ENCODE results near the gene SORCS1. TPM values are rescaled to one million over a fixed set of nuclear protein-coding genes. Genes with fewer than 3 reads are reported as not detected.

The SORCS1 gene
- total RNA-seq, 1 experiment from 2014 or later: not detected

DNA sequence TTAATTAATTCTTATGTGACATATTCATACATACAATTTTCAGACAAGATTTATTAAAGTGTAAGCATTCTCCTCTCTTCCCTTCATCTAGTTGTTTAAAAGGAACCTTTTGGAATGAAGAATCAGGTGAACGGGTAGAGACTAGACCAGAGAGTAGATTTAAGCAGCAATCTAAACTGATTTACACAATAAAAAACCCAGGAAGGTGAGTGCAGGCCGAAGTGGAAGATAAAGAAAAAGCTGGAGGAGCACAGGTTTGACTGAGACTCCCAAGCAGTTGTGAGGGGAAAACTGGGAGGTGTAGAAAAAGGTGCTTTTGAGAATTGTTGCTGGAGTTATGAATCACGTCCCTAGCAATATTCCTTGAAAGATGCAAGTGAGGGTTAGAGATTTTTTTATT lies 601.1 kb downstream of the SORCS1 start:
- no peaks in the 10 kb centered on the region for H3K9me2 ChIP-seq (ENCODE audit: insufficient read depth)
- no TSS peak for BruUV-seq (replicated peaks)
- no peaks in the 10 kb centered on the region for H3K27me3 ChIP-seq (ENCODE audit: insufficient read depth, low read depth)
- H3K27ac ChIP-seq: no peak overlapping the region
- no peaks in the 10 kb centered on the region for H3K79me2 ChIP-seq (ENCODE audit: low read depth)
- no peak overlapping the region for H3K4me2 ChIP-seq
- H3K4me3 ChIP-seq: no peak overlapping the region
- no peak overlapping the region for H2AFZ ChIP-seq
- TF ChIP-seq, protein P1, sequence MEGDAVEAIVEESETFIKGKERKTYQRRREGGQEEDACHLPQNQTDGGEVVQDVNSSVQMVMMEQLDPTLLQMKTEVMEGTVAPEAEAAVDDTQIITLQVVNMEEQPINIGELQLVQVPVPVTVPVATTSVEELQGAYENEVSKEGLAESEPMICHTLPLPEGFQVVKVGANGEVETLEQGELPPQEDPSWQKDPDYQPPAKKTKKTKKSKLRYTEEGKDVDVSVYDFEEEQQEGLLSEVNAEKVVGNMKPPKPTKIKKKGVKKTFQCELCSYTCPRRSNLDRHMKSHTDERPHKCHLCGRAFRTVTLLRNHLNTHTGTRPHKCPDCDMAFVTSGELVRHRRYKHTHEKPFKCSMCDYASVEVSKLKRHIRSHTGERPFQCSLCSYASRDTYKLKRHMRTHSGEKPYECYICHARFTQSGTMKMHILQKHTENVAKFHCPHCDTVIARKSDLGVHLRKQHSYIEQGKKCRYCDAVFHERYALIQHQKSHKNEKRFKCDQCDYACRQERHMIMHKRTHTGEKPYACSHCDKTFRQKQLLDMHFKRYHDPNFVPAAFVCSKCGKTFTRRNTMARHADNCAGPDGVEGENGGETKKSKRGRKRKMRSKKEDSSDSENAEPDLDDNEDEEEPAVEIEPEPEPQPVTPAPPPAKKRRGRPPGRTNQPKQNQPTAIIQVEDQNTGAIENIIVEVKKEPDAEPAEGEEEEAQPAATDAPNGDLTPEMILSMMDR (conservative IDR thresholded peaks at IDR 0.05): no peak
- no peak for TF ChIP-seq EZH2 (IDR thresholded peaks at IDR 0.05; ENCODE audit: low read depth)
- DNase-seq: no peak
- no peaks in the 10 kb centered on the region for H4K20me1 ChIP-seq (ENCODE audit: insufficient read depth)
- intact Hi-C loops (cut with micrococcal nuclease; ENCODE audit: unreplicated experiment): no loop called here
- H3K36me3 ChIP-seq (ENCODE audit: low read depth): no peaks in the 10 kb centered on the region
- ChIA-PET POLR2A (ENCODE audit: unreplicated experiment) (no interaction called here), CTCF (no interaction called here)
- H3F3A ChIP-seq (ENCODE audit: insufficient read depth, low read depth): no peaks in the 10 kb centered on the region
- no peaks in the 10 kb centered on the region for H3K4me1 ChIP-seq (replicated peaks; ENCODE audit: insufficient read depth)
- H3K9me3 ChIP-seq (ENCODE audit: insufficient read depth, low read depth): no peaks in the 10 kb centered on the region

DNA sequence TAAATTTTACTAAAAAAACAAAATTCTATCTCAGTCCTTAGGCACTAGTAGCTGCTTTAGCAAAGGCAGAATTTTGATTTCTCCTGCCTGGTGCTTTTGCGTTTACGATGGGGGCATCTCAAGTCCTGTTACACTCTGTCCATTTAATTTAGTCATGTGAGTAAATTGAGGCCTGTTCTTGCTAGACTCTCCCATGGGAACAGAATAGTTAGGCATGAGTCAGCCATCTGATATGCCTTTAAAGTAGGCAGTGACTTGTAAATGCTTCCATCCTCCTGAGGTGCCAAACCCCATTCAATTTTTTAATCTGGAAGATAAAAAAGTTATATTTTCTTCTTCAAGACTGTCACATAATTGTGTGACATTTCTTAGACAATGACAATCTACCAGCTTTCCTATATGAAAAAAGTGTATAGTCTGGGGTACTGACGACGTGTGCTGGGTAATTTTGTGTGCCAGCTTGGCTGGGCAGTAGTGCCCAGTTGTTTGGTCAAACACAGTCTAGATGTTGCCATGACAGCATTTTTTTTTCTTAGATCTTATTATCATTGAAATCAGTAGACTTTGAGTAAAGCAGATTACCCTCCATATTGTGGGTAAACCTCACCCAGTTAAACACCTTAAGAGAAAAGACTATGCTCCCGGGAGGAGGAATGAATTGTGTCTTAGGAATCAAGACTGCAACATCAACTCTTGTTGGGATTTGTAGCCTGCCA lies 603.4 kb downstream of the SORCS1 start:
- ChIA-PET CTCF (no interaction called here), POLR2A (ENCODE audit: unreplicated experiment) (no interaction called here)
- no peaks in the 10 kb centered on the region for H3K79me2 ChIP-seq (ENCODE audit: low read depth)
- DNase-seq: no peak
- BruUV-seq (replicated peaks): no TSS peak
- H2AFZ ChIP-seq: no peak overlapping the region
- no peaks in the 10 kb centered on the region for H3K36me3 ChIP-seq (ENCODE audit: low read depth)
- no peaks in the 10 kb centered on the region for H4K20me1 ChIP-seq (ENCODE audit: insufficient read depth)
- H3K9me2 ChIP-seq (ENCODE audit: insufficient read depth): no peaks in the 10 kb centered on the region
- H3K9me3 ChIP-seq (ENCODE audit: insufficient read depth, low read depth): no peaks in the 10 kb centered on the region
- intact Hi-C loops (cut with micrococcal nuclease; ENCODE audit: unreplicated experiment): no loop called here
- no peak overlapping the region for H3K4me3 ChIP-seq
- no peaks in the 10 kb centered on the region for H3K27me3 ChIP-seq (ENCODE audit: insufficient read depth, low read depth)
- no peaks in the 10 kb centered on the region for H3K4me1 ChIP-seq (replicated peaks; ENCODE audit: insufficient read depth)
- no peak overlapping the region for H3K27ac ChIP-seq
- TF ChIP-seq, protein P1 (conservative IDR thresholded peaks at IDR 0.05): no peak
- TF ChIP-seq EZH2 (IDR thresholded peaks at IDR 0.05; ENCODE audit: low read depth): no peak
- H3F3A ChIP-seq (ENCODE audit: insufficient read depth, low read depth): no peaks in the 10 kb centered on the region
- no peak overlapping the region for H3K4me2 ChIP-seq

DNA sequence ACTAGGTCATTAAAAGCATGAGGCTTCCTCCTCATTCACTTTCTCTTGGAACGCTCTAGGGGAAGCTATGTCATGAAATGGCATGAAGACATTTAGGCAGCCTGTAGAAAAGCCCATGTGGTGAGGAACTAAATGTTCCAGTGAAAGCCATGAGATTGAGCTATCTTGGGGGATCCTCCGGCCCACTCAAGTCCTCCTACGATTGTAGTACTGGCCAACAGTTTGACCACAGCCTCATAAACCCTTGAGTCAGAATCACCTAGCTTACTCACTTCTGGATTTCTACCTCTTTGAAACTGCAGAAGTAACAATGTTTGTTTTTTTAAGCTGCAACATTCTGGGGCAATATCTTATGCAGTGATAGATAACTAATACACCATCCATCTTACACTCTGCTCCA lies 605.1 kb downstream of the SORCS1 start:
- intact Hi-C loops (cut with micrococcal nuclease; ENCODE audit: unreplicated experiment): no loop called here
- Histone ChIP-seq H3K27me3 (ENCODE audit: insufficient read depth, low read depth) (no peaks in the 10 kb centered on the region), H3K4me3 (no peak overlapping the region), H3K27ac (no peak overlapping the region), H3K4me1 (replicated peaks; ENCODE audit: insufficient read depth) (no peaks in the 10 kb centered on the region), H2AFZ (no peak overlapping the region), H4K20me1 (ENCODE audit: insufficient read depth) (no peaks in the 10 kb centered on the region), H3K9me2 (ENCODE audit: insufficient read depth) (no peaks in the 10 kb centered on the region), H3K9me3 (ENCODE audit: insufficient read depth, low read depth) (no peaks in the 10 kb centered on the region), H3K79me2 (ENCODE audit: low read depth) (no peaks in the 10 kb centered on the region), H3K36me3 (ENCODE audit: low read depth) (no peaks in the 10 kb centered on the region), H3K4me2 (no peak overlapping the region), H3F3A (ENCODE audit: insufficient read depth, low read depth) (no peaks in the 10 kb centered on the region)
- ChIA-PET POLR2A (ENCODE audit: unreplicated experiment) (no interaction called here), CTCF (no interaction called here)
- no peak for DNase-seq
- no TSS peak for BruUV-seq (replicated peaks)
- no peak for TF ChIP-seq EZH2 (IDR thresholded peaks at IDR 0.05; ENCODE audit: low read depth)
- TF ChIP-seq, protein P1 (conservative IDR thresholded peaks at IDR 0.05): no peak

All from PC-9 (cell line).